GM19468 (cell line): ENCODE data around the gene NUDT3.

Experiments used
- ATAC-seq: cut with Tn5 transposase; IDR thresholded peaks from one replicate; pipeline ENCODE4 v1.9.1; 2021; ENCODE audit warnings: mild to moderate bottlenecking, moderate library complexity, moderate number of reproducible peaks; ENCODE audit not compliant: unreplicated experiment; ENCODE audit errors: extremely low read depth

Gene NUDT3

GRCh38 chr6:34243131-34243771 lies 149.2 kb downstream of the NUDT3 start:
- no peak for ATAC-seq

DNA sequence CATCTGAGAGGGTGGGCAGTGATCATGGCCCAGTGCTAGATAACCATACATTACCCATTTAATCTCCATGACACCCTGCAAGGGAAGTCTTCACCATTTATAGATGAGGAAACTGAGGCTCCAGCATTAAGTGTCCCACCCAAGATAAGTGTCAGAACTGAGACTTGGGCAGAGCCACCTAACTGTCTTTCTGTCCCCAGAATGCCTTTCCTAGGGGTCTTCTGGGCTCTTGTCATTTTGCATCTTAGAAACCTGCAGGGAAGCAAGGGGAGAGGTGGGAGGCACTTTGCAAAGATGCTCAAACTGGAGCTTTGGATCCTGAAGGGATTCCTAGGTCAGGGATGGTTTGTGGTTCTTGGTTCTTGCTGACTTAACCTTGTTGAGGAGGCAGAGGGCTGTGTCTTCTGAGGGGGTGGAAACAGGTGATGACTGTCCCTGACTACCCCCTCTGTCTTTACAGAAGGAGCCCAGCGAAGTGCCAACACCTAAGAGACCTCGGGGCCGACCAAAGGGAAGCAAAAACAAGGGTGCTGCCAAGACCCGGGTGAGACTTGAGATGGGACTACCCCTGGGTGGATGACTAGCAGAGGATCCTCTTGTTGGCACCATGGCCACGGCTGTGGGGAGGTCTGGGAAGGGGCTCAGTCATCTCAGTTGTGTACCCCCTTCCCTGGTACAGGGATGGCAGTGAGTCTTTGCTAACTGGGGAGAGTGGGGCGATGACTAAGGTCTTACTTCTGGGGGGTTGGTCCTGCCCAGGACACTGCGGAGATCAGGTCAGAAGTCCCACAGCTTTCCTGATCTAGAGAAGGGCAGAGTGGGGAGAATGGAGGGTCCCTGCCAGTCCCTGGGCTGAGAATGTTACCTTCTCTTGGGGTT lies 150.0 kb downstream of the NUDT3 start:
- no peak for ATAC-seq

GRCh38 chr6:34241351-34242215 lies 150.9 kb downstream of the NUDT3 start:
- ATAC-seq: no peak

GRCh38 chr6:34240329-34241248 lies 151.9 kb downstream of the NUDT3 start:
- no peak for ATAC-seq

- no peak for ATAC-seq
These were observed 152.6 kb downstream of the NUDT3 start for GRCh38 chr6:34239893-34240292.

- no peak for ATAC-seq
These were observed 153.0 kb downstream of the NUDT3 start for GRCh38 chr6:34239500-34239825.

DNA sequence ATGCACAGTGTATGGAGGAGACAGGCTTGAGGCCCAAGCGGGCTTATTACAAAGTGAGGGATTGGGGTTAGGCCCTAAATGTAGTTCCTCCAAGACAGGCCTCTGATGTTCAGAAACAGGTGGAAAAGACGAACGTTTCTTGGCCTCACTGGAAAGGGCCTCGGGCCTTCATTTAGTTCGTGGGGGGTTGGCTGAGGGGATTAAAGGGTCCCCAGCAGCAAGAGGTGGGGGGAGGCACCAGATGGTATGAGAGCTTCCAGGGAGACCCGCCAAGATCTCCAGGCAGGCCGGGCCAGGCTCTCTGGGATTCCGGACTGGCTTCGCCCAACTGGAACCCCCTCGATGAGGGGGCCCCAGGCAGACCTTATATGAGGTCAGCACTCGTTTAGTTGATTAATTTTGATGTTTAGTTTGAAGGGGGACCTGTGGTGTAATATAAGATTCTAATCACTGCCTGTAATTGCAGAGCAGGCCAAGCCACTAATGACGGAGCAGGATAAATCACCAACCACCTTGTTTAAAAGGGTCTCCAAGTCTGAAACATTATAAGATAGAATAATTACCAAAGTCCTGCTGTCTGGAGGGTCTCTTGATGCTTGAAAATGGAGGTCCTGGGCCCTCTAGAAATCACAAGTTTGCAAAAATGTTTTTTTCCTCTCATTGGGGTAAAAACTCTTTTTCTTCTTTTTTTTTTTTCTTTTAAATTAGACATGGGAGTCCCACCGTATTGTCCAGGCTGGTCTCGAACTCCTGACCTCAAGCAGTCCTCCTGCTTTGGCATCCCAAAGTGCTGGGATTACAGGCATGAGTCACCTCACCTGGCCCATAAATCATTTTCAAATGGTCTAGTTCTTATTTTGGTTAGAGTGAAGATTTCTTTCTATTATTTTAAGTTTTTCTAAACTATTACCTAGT lies 153.6 kb downstream of the NUDT3 start:
- ATAC-seq: no peak

GRCh38 chr6:34237722-34238584 lies 154.5 kb downstream of the NUDT3 start:
- no peak for ATAC-seq

- ATAC-seq: peak; percentile 5
These were observed 155.2 kb downstream of the NUDT3 start for GRCh38 chr6:34237316-34237721.

DNA sequence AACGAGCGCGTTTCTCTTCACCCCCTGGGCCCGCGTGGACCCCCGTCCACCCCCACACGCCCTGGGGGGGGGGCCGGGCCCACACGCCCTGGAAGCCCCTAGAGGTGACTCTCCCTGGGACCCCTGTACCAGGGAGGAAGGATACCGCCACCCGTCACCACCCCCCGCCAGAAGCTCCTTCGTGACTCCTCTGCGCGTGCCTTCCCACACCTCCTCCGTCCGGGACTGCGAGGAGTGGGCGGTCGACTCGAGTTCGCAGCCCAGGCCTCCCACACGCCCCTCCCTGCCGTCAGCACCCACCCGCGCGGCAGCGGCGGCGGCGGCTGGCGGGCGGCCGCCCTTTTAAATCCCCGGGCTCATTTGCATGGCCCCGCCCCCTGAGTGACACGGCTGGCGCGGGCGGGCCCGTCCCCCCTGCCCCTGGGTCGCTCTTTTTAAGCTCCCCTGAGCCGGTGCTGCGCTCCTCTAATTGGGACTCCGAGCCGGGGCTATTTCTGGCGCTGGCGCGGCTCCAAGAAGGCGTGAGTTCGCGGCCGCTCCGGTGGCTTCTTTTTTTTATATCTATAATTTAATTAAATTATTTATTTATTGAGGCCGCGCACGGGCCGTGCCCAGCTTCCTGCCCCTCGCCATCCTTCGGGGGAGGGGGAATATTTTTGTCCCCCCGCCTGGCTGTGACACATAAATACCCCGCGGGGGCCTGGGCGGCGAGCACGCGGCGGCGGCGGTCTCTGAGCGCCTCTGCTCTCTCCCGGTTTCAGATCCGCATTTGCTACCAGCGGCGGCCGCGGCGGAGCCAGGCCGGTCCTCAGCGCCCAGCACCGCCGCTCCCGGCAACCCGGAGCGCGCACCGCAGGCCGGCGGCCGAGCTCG lies 155.8 kb downstream of the NUDT3 start, which contains the start of gene HMGA1:
HMGA1 (plus strand) TSS at position 431 of the 873 bp plus-strand sequence. CDS start 3,908 bp downstream, outside the sequence.
- ATAC-seq: peak; percentile 36

DNA sequence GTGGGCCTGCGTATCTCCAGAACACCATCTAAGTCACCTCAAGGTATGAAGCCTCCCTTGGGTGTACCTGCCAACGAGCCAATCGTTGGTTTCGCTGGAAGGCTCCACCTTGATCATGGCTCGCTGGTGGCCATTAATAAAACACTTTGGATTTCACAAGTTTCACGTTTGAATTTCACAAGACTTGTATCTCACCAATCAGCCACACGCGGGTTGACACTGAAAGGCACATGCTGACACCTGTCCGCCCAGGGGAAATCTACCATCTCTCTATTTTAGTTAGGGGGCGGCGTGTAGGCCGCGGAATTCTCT lies 156.4 kb downstream of the NUDT3 start:
- no peak for ATAC-seq

DNA sequence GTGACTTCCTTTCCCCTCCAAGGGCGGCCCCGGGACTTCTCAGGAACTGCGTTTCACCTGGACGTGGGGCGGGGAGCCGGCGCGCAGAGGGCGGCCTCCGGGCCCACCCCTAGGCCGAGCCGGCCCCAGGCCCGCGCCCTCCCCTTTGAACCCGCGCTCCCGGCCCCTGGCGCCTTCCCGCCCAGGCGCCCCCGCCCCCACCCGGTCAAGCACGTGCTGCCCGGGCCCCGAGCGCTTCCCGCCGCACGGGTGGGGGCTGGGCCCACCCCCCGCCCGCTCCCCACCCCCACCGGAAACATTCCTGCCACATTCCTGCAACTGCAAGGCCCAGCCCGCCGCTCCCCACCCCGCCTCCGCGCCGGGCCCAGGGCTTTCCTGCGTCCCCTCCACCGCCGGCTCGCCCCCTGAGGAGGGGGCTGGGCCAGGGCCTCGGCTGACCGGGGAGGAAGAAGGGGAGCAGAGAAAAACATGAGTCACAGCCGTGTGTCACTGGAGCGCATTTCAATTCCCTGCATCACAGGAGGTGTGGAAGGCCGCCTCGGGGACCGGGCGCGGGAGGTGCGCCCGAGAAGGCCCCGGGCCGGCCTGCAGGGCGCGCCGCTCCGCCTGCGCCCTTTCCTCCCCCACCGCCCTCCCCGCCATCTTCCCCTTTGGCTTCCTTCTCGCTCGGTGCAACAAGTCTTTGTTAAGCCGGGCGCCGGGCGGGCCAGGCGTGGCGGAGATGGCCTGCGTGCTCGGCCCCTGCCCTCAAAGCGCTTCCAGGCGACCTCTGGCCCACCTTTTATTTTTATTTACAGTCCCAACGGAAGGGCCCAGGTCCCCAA lies 156.9 kb downstream of the NUDT3 start:
- ATAC-seq: no peak

- ATAC-seq: no peak
These were observed 157.7 kb downstream of the NUDT3 start for GRCh38 chr6:34234667-34235306.

DNA sequence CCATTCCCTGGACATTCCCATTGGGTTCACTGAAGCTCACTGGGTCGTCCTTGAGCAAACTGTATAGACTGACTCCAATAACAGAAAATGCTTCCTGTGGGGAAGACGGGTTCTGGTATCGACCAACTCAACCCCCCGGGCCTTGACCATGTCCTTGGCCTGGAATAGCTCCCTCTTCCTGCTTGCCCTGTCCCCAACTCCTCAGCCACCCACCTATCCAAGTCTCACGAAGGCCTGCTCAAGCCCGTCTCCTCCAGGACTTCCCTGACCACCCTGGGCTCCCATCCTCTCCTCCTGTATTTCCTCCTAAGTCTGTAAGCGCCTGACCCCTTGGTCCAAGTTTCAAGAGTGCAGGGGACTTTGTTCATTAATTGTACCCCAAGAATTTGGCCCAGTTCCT lies 158.6 kb downstream of the NUDT3 start:
- no peak for ATAC-seq

GRCh38 chr6:34232901-34233300 lies 159.6 kb downstream of the NUDT3 start:
- ATAC-seq: no peak
